ENCODE results near the gene PHLDB2. TPM values are rescaled to one million over a fixed set of nuclear protein-coding genes. Genes with fewer than 3 reads are reported as not detected.

Gene PHLDB2
- polyA plus RNA-seq, 1 donor (not counting 4 experiments of a cell fraction or from before 2014, with no cell fraction given), result 150 TPM

DNA sequence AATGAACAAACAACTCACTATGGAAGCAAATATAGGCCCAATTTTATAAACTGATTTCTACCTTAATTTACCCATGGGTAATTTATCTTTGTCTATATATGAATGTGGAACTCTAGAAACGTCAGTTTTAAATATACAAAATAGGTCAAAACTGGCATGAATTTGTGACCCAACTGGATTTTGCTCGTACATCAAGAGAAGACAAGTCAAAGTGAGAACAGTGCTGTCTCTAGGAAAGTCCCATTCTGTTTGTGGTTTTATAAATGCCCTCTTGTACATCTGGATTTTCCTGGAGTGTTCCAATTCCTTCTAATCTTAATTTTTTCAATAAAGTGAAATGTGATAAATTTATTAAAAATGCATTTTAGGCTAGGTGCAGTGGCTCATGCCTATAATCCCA is 69.5 kb downstream of the PHLDB2 start:
- H3K27ac ChIP-seq (ENCODE audit: control insufficient read depth, insufficient read depth, low read length), result no peak overlapping the region
- no peak overlapping the region for H3K4me3 ChIP-seq (ENCODE audit: control insufficient read depth in 2 of 3, extremely low read depth in 1 of 3, insufficient read depth in 2 of 3, low read depth in 1 of 3, low read length in 3 of 3)
- H2AFZ ChIP-seq (ENCODE audit: control insufficient read depth, low read length), result no peak overlapping the region
- no peak overlapping the region for H3K4me2 ChIP-seq (ENCODE audit: control insufficient read depth, extremely low read depth, insufficient read depth, low read depth, low read length)
- H3K79me2 ChIP-seq (ENCODE audit: control insufficient read depth, insufficient read depth, low read length), result peaks cover 37% of the 10 kb centered on the region
- FAIRE-seq, result no peak
- no peaks in the 10 kb centered on the region for H3K9me1 ChIP-seq (ENCODE audit: control insufficient read depth, extremely low read depth, insufficient read depth, low read length)
- H4K20me1 ChIP-seq (ENCODE audit: control insufficient read depth, extremely low read depth, insufficient read depth, low read length), result no peaks in the 10 kb centered on the region
- H3K4me1 ChIP-seq (ENCODE audit: control insufficient read depth, extremely low read depth, insufficient read depth, low read length), result peaks cover 13% of the 10 kb centered on the region
- H3K9me3 ChIP-seq (ENCODE audit: control insufficient read depth, low read depth, low read length), result no peaks in the 10 kb centered on the region
- DNase-seq (ENCODE audit: low read depth, low spot score), result no peak
- H3K36me3 ChIP-seq (ENCODE audit: control insufficient read depth in 2 of 2, extremely low read depth in 1 of 2, insufficient read depth in 2 of 2, low read length in 2 of 2), result peaks cover 25 to 58% of the 10 kb centered on the region in 2 experiments
- H3K27me3 ChIP-seq (ENCODE audit: control insufficient read depth, extremely low read depth, insufficient read depth, low read length), result no peaks in the 10 kb centered on the region
- H3K9ac ChIP-seq (ENCODE audit: control insufficient read depth, extremely low read depth, insufficient read depth, low read length), result no peak overlapping the region
- TF ChIP-seq CTCF (optimal IDR thresholded peaks at IDR 0.05 in 1 of 3, IDR thresholded peaks at IDR 0.05 in 1 of 3, conservative IDR thresholded peaks at IDR 0.05 in 1 of 3; ENCODE audit: extremely low read depth in 1 of 3, insufficient read depth in 2 of 3, low read length in 3 of 3) (no peak), EZH2 (IDR thresholded peaks at IDR 0.05; ENCODE audit: low read length) (no peak)
- dilution Hi-C loops (cut with MboI; ENCODE audit: extremely low pct_ligation_motif_present, low sequenced_read_pairs), result no loop called here

DNA sequence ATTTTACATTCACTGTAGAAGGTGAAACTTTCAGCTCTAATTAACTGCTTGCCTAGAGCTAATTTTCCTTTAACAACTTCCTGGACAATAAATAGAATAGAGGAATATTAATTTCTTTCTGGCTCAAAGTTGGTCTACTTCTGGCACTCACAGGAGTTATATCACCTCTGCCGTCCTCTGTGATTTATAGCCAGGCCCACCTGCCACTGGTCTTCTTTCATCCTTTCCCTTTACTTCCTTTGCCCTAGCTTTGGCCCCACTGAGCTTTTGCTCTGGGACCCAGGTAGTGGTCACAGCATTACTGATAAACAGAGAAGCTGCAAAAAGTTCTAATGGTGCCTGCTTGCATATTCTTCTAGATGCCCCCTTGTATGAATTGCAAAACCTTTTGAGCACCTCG is 70.4 kb downstream of the PHLDB2 start:
- Histone ChIP-seq H3K27ac (ENCODE audit: control insufficient read depth, insufficient read depth, low read length) (no peak overlapping the region), H3K9me3 (ENCODE audit: control insufficient read depth, low read depth, low read length) (no peaks in the 10 kb centered on the region), H3K27me3 (ENCODE audit: control insufficient read depth, extremely low read depth, insufficient read depth, low read length) (no peaks in the 10 kb centered on the region), H3K4me2 (ENCODE audit: control insufficient read depth, extremely low read depth, insufficient read depth, low read depth, low read length) (no peak overlapping the region), H3K9ac (ENCODE audit: control insufficient read depth, extremely low read depth, insufficient read depth, low read length) (no peak overlapping the region), H3K36me3 (ENCODE audit: control insufficient read depth in 2 of 2, extremely low read depth in 1 of 2, insufficient read depth in 2 of 2, low read length in 2 of 2) (peaks cover 20 to 56% of the 10 kb centered on the region in 2 experiments), H4K20me1 (ENCODE audit: control insufficient read depth, extremely low read depth, insufficient read depth, low read length) (no peaks in the 10 kb centered on the region), H2AFZ (ENCODE audit: control insufficient read depth, low read length) (no peak overlapping the region), H3K79me2 (ENCODE audit: control insufficient read depth, insufficient read depth, low read length) (peaks cover 30% of the 10 kb centered on the region), H3K4me1 (ENCODE audit: control insufficient read depth, extremely low read depth, insufficient read depth, low read length) (peaks cover 8% of the 10 kb centered on the region), H3K9me1 (ENCODE audit: control insufficient read depth, extremely low read depth, insufficient read depth, low read length) (no peaks in the 10 kb centered on the region), H3K4me3 (ENCODE audit: control insufficient read depth in 2 of 3, extremely low read depth in 1 of 3, insufficient read depth in 2 of 3, low read depth in 1 of 3, low read length in 3 of 3) (no peak overlapping the region)
- no peak for DNase-seq (ENCODE audit: low read depth, low spot score)
- dilution Hi-C loops (cut with MboI; ENCODE audit: extremely low pct_ligation_motif_present, low sequenced_read_pairs), result no loop called here
- TF ChIP-seq CTCF (optimal IDR thresholded peaks at IDR 0.05 in 1 of 3, IDR thresholded peaks at IDR 0.05 in 1 of 3, conservative IDR thresholded peaks at IDR 0.05 in 1 of 3; ENCODE audit: extremely low read depth in 1 of 3, insufficient read depth in 2 of 3, low read length in 3 of 3) (no peak), EZH2 (IDR thresholded peaks at IDR 0.05; ENCODE audit: low read length) (no peak)
- no peak for FAIRE-seq

Measured in keratinocyte (primary cell).